Gastrocnemius medialis (tissue), 4 donors: Measurements from ENCODE around the gene ANKS6. TPM values are rescaled to one million over a fixed set of nuclear protein-coding genes. Genes with fewer than 3 reads are reported as not detected.

Experiments used
- ATAC-seq, 2 donors: fragments of 150-250 bp; one replicate each; pipeline ENCODE4 v1.9.1; 2016
- DNase-seq, 2 donors: peaks; one replicate each; pipeline ENCODE4 v3.0.0-alpha.2; 2019
- H3K27ac ChIP-seq, 4 donors: fragments of 200-600 bp; sonication (generic); 1 replicate in 1 of 4; 2 replicates in 3 of 4; pipeline ENCODE4 v1.5.1; 2016 to 2018; ENCODE audit warnings: mild to moderate bottlenecking in 2 of 4, moderate library complexity in 1 of 4
- H3K27me3 ChIP-seq, 3 donors: fragments of 200-600 bp; sonication (generic) in 2 of 3; 1 replicate in 1 of 3; 2 replicates in 2 of 3; pipeline versions ENCODE4 v1.5.1 to v1.6.0; 2016 to 2019; ENCODE audit warnings: mild to moderate bottlenecking in 1 of 3, moderate library complexity in 1 of 3
- H3K36me3 ChIP-seq, 2 donors: fragments of 200-600 bp; sonication (generic) in 1 of 2; one replicate each; pipeline ENCODE4 v1.5.1; 2017 to 2018
- H3K4me1 ChIP-seq, 2 donors: fragments of 200-600 bp; sonication (generic) in 1 of 2; one replicate each; pipeline ENCODE4 v1.5.1; 2016 to 2017; ENCODE audit warnings: mild to moderate bottlenecking in 2 of 2
- H3K4me3 ChIP-seq, 4 donors: fragments of 200-600 bp; sonication (generic) in 3 of 4; 1 replicate in 1 of 4; 2 replicates in 3 of 4; pipeline ENCODE4 v1.5.1; 2016 to 2019; ENCODE audit warnings: mild to moderate bottlenecking in 2 of 4
- H3K9me3 ChIP-seq, 3 donors: fragments of 200-600 bp; sonication (generic) in 2 of 3; 1 replicate in 1 of 3; 2 replicates in 2 of 3; pipeline ENCODE4 v1.5.1; 2016 to 2019
- POLR2A ChIP-seq, 2 donors: fragments of 450-650 bp; IDR thresholded peaks; one replicate each; pipeline ENCODE4 v1.6.1; 2017; ENCODE audit warnings: antibody characterized with exemption in 2 of 2, mild to moderate bottlenecking in 2 of 2, moderate library complexity in 2 of 2
- in situ Hi-C, 4 donors: fragments of 200-750 bp; cut with MboI; loops; one replicate each; pipeline versions ENCODE4 v1.15.0 to v1.8.0; 2017; ENCODE audit warnings: low sequenced_read_pairs in 4 of 4
- intact Hi-C: fragments of 100-400 bp; cut with DNase I; formaldehyde crosslinking; loops from one replicate; pipeline ENCODE4 v1.15.1; 2023; ENCODE audit warnings: low total_unique reads
- total RNA-seq, 4 donors: library from RNA; depleted of rRNA; stranded (reverse); fragments of >200 nt; gene quantifications; one replicate each; pipeline versions ENCODE4 v1.1.0 to v1.2.3, GENCODE V29; 2016
- TF ChIP-seq, protein P1 (sequence below), 5 experiments: fragments of 450-650 bp in 3 of 5; fragments of 200-600 bp in 2 of 5; sonication (generic) in 2 of 5; IDR thresholded peaks in 4 of 5; conservative IDR thresholded peaks in 1 of 5; 1 replicate in 4 of 5; 2 replicates in 1 of 5; pipeline ENCODE4 v1.5.1; 2016 to 2019; ENCODE audit warnings: antibody characterized with exemption in 5 of 5, mild to moderate bottlenecking in 3 of 5, moderate library complexity in 3 of 5

Gene ANKS6
- total RNA-seq, 4 donors from 2014 or later, result 3.9 to 7.0 (median 4.4) TPM

DNA sequence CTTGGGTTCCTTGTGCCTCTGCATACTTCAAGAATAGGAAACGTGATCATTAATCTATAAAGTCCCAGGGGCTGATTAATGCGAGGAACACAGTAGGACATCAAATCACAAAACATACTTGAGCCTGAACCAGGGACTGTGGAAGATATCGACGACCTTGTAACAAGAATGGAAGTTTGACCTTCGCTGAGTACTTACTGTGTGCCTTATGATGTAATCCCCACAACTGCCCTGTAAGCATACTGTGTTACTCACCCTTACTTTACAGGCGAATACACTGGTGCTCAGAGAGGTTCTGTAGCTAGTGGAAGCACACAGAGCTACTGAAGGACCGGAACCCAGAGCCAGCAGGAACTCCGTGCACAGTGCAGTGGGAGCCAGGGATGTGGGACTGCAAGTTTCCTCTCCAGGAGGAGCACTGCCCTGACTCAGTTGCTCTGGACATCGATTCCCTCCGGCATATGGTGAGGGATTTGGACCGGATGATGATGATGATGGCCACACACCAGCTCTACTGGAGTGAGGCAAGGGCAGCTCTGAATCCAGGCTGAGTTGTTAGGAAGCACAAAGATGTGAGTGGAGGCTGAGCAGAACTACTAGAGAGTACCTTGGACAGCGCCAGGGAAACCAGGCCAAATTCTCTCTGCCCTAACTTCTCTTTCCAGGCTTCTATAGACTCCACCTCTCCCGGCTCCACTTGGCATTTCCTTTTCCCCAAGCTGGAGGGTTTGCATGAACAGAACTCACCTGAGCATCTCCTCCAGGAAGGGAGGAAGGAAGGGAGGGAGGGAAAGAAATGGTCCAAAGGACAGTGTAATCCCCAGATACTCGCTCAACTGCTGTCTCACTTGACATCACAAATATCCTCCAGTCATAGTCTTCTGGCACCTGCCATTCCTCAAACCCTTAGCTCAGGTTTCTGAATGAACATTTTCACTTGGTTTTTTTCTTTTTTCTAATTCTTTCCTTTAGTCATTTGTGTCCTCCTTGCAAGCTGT is 86.1 kb downstream of the ANKS6 start:
- Histone ChIP-seq H3K27ac (no peak overlapping the region), H3K4me1 (peaks cover 0 to 11% of the 10 kb centered on the region in 2 donors), H3K9me3 (no peaks in the 10 kb centered on the region), H3K36me3 (no peaks in the 10 kb centered on the region), H3K4me3 (no peak overlapping the region), H3K27me3 (peaks cover 40 to 42% (median 40%) of the 10 kb centered on the region in 3 donors)
- DNase-seq, result no peak
- TF ChIP-seq, protein P1, sequence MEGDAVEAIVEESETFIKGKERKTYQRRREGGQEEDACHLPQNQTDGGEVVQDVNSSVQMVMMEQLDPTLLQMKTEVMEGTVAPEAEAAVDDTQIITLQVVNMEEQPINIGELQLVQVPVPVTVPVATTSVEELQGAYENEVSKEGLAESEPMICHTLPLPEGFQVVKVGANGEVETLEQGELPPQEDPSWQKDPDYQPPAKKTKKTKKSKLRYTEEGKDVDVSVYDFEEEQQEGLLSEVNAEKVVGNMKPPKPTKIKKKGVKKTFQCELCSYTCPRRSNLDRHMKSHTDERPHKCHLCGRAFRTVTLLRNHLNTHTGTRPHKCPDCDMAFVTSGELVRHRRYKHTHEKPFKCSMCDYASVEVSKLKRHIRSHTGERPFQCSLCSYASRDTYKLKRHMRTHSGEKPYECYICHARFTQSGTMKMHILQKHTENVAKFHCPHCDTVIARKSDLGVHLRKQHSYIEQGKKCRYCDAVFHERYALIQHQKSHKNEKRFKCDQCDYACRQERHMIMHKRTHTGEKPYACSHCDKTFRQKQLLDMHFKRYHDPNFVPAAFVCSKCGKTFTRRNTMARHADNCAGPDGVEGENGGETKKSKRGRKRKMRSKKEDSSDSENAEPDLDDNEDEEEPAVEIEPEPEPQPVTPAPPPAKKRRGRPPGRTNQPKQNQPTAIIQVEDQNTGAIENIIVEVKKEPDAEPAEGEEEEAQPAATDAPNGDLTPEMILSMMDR (IDR thresholded peaks at IDR 0.05 in 4 of 5, conservative IDR thresholded peaks at IDR 0.05 in 1 of 5), result no peak
- no peak for TF ChIP-seq POLR2A (IDR thresholded peaks at IDR 0.05)
- ATAC-seq, result no peak
- intact Hi-C loops, result no loop called here
- in situ Hi-C loops, result no loop called here

DNA sequence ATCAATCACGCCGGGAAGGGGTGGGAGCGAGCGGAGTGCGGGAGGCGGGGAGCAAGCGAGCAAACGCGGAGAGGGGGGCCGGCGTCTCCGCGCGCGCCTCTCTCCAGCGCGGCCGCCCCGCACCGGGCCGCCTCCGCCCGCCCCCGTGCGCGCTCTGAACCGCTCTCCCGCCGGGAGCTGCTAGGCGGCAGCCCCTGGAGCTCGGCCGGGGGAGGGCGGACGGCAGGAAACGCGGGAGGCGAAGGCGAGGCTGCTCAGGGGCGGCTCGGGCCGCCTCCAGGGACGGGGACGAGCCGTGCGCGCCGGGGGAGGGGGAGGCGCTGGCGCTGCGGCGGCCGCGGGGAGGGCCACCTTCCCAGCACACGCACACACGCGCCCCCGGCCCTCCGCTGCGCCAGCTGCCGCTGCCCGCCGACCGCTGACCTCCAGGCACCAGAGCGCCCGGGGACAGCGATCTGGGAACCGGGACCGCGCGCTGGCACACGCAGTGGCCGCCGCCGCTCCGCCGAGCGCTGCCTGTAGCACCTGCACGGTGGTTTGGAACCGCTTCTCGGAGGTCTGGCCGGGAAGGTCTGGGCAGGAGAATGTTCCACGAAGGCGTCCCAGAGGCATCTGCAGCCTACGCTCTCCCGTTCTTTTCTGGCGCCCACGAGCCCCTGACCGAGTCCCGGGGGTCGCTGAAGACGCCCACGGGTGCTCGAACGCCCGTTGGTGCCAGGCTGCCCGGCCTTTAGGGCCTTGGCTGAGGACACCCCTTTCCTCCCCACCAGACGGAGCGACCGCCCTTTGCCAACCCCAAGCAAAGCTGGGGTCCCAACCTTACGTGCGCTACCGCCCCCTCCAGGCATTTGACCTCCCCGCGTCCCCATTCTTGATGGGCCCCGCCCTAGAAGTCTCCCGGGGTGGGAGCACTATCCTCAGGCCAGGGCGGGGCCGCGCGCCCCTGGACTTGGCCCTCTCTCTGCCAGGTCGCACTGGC is 87.1 kb downstream of the ANKS6 start, which contains the start of gene GABBR2:
Gene GABBR2 (minus strand): TSS at position 3 of the 979 bp plus-strand sequence. CDS start 198 bp downstream, outside the sequence.
- TF ChIP-seq, protein P1 (IDR thresholded peaks at IDR 0.05 in 4 of 5, conservative IDR thresholded peaks at IDR 0.05 in 1 of 5), result no peak
- no peak for TF ChIP-seq POLR2A (IDR thresholded peaks at IDR 0.05)
- in situ Hi-C loops (no loop called here), intact Hi-C loops (no loop called here)
- Histone ChIP-seq H3K9me3 (no peaks in the 10 kb centered on the region), H3K27me3 (peaks cover 45 to 51% (median 50%) of the 10 kb centered on the region in 3 donors), H3K36me3 (no peaks in the 10 kb centered on the region), H3K4me1 (peaks cover 0 to 11% of the 10 kb centered on the region in 2 donors), H3K4me3 (peak within 1 kb of the TSS in 3 of 4 donors; percentile 25 to 39 (median 33)), H3K27ac (no peak within 1 kb of the TSS)
- ATAC-seq (no peak), DNase-seq (no peak)

DNA sequence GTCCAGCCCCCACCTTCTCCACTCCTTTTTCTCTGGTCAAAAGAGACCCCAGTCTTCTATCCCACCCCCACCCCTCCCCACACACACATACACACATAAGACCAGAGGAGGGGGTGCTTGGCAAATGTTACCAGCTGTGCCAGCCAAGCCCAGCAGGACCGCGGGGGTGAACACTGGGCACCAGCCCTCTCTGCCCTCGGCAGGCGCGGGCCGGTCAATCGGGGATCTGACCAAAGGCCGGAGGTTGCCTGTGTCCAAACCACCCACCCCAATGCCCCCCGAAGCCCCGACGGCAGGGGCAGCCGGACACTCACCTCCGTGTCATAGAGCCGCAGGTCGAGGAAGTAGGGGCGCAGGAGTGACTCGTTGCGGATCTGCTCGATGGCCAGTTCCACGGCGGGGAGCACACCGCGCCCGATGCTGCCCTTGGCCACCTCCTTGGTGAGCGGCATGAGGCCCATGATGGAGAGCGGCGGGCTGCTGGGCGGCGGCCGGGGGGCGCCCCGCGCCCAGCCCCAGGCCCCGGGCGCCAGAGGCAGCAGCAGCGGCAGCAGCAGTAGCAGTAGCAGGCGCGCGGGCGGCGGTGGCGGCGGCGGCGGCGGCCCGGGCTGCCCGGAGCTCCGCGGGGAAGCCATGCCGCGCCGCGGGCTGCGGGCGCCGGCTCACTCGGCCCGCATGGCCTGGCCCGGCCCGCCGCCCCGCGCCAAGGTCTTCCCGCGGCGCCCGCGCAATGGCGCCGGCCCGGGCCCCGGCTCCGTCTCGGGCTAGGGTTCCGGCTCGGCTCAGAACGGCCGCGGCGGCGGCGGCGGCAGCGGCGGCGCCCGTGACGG is 88.0 kb downstream of the ANKS6 start:
- intact Hi-C loops (no loop called here), in situ Hi-C loops (no loop called here)
- H3K4me1 ChIP-seq, result peaks cover 0 to 11% of the 10 kb centered on the region in 2 donors
- no peak for TF ChIP-seq POLR2A (IDR thresholded peaks at IDR 0.05)
- TF ChIP-seq, protein P1 (IDR thresholded peaks at IDR 0.05 in 4 of 5, conservative IDR thresholded peaks at IDR 0.05 in 1 of 5), result no peak
- peak overlapping the region in 3 of 4 donors; percentile 25 to 39 (median 33) for H3K4me3 ChIP-seq
- peaks cover 45 to 57% (median 55%) of the 10 kb centered on the region in 3 donors for H3K27me3 ChIP-seq
- H3K36me3 ChIP-seq, result no peaks in the 10 kb centered on the region
- H3K9me3 ChIP-seq, result no peaks in the 10 kb centered on the region
- ATAC-seq, result no peak
- no peak for DNase-seq
- no peak overlapping the region for H3K27ac ChIP-seq
